Activated CD4-positive, alpha-beta T cell treated with anti-CD3 and anti-CD28 coated beads, Interleukin-2, amount 50 U/mL, for 4 hours (primary cell): ENCODE data around the gene ARHGAP26.

ENCODE experiments used
- DNase-seq, 2 experiments: peaks; one replicate each; pipeline ENCODE4 v3.0.0-alpha.2; 2020

Gene ARHGAP26

DNA sequence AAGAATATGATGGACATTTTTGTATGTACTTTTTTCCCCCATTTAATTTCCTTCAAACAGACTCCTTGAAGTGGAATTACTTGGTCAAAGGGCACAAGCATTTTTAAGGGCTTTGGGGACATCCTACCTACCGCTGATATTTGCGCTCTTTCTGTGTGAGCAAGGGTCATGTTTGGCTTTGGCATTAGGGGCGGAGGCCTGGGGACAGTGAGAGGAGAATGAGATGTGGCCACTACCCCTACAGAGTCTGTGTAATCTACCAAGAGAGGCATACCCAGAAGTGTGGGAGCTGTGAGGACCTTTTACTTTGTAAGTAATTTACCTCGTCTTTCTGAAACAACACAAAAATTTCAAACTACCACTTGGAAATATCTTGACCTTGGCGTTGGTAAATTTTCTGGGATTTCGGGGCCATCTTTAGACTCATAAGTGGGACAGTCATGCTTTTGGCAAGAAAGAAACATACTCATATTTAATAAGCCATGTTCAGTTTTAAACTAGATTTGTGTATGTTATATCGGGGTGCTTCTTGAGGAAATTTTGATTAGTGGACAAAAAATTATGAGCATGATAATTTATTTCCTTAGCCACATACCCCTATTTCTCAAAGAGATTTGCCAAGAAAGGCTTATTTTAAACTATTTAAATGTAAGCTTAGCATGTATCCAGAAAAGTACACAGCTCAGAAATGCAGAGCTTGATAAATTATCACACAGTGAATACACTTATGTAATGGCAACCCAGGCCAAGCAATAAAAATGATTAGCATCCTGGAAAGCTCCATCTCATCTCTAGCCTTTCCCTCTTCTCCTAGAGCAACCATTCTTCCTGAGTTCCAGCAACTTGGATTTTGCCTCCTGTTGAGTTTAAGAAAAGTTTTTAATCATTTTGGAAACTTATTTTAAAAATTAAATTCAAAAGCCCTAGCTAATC is 63.6 kb downstream of the ARHGAP26 start:
- no peak for DNase-seq

DNA sequence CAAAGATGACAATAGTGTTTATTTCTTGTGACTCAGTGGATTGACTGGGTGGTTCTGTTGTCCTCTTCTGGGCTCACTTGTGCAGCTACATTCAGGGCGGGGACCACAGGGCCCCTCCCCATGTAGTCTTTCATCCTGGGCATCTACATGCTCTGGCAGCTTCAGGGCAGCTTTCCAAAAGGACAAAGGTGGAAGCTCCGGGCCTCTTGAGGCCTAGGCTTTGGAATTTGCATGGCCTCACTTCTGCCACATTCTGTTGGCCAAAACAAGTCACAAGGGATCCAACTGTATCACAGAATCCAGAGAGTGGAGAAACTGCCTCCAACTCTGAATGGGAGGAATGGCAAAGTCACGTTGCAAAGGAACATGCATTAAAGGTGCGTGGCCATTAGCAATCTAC is 64.3 kb downstream of the ARHGAP26 start:
- no peak for DNase-seq

DNA sequence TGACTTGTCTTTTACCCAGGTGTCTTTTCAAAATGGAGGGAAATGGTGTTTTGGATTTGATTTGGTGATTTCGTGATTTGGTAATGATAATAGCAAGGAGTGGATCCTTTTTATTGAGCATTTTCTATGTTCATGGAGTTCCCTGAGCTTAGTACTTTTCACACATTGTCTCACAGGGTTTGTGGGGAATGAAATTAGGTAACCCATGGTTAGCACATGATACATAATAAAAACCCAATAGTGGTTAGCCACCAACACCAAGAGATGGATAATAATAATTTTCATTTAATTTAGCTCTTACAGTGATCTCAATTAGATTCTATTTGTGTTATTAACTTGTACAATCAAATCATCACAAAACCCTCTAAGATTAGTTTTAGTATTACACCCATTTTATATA is 65.4 kb downstream of the ARHGAP26 start:
- DNase-seq: no peak

DNA sequence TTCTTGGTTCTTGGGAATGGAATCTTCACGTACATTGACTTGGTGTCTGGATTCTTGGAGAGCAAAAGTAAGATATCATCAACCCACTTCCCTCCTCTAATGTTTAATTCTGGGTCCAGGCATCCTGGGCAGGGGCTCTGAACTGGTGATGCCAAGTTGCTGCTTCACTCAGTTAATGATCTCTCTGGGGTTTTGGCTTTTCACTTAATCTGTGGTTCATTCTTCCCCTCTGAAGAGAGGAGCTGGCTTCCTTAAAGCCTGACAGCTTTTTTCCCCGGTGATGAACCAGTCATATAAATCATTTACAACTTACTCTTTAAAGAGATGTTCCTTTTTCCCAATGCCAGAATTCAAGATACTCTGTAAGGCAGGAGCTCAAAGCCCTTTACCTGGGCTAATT is 65.9 kb downstream of the ARHGAP26 start:
- DNase-seq: no peak

DNA sequence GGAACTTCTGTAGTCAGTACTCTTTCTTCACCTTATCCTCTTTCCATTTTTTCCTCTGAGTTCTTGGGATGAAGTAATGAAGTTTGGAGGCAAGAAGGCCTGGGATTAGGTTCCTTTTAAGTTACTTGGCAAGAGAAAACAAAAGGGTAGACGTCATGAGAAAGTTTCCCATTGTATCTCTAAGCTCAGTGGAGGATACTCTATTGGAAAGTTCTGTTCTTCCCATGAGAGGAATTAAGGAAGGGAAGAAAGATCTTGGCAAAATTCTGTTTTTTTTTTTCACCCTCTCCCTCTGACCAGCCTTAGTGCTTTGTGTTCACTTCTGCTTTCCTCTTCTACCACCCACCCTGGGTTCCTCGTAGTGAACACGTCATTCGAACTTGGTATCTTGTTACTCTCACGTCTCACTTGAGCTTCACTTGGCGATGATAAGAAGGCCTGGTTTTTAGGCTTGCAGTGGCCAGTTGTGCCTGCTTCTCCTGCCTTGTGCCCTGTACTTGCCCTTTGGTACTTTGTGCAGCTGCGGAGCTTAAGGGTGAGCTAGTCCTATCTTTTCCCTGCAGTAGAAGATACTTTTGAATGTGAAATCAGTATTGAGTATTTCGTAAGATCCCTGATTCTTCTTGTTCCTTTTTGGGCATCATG is 67.0 kb downstream of the ARHGAP26 start:
- no peak for DNase-seq

DNA sequence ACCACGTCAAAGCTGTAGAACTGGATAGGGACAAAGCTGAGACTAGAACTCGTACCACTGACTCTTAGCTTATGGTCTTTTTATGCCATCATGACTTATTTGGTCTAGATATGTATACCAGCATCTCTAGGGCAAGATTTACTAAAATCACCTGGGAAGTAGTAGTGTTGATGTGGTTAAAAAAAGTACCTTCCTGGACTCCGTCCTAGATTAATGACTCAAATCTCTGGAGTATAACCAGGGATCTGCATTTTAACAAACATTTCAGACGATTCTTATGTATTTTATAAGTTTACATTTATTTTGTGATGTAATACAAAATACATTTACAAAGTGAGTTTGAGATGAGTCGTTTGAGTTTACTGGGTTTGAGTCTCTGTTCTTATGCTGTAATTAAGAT is 68.7 kb downstream of the ARHGAP26 start:
- DNase-seq: no peak

DNA sequence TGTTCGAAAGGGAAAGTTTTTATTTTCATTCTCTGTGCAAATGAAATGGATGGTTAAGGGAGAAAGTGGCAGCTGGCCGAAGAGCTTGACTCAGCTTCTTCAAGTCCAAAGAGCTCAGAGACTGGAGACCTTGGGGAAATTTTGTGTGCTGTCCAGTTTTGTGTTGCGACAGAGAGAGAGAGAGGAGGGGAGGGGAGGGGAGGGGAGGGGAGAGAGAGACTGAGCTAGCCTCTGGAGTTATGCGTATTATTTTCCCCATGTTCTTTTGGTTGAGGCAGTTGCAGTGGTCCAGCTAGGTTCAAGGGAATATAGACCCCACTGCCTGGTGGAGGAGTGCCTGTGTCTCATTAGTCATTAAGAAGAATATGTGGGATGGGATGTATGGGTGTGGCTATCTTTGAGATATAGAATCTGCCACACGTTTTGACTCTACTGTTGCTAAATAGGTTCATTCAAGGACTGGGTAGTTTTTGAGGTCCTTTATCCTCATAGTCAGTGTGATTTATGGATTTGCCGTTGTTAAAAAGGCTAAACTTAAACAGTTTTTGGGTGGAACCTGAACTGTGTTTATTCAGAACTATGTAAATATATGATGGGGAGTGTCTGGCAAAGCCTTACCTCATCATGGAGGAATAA is 69.7 kb downstream of the ARHGAP26 start:
- no peak for DNase-seq

DNA sequence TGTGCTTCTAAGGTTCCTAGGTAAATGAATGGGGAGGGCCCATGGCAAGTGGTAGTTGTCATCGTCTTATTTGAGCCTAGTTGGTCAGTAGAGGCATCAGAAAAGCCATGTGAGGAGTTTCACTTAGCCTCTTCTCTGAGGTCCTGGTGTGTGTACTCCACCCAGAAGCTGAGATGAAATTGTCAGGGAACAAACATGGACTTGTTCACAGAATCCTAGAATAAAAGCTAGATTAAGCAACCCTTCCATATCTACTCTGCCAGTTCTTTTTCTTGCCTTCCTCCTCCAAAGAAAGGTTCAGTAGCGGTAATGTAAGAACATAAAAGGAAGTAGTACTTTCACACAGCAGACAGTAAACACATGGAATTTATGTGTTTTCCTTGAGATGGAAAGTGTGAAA is 70.4 kb downstream of the ARHGAP26 start:
- no peak for DNase-seq

DNA sequence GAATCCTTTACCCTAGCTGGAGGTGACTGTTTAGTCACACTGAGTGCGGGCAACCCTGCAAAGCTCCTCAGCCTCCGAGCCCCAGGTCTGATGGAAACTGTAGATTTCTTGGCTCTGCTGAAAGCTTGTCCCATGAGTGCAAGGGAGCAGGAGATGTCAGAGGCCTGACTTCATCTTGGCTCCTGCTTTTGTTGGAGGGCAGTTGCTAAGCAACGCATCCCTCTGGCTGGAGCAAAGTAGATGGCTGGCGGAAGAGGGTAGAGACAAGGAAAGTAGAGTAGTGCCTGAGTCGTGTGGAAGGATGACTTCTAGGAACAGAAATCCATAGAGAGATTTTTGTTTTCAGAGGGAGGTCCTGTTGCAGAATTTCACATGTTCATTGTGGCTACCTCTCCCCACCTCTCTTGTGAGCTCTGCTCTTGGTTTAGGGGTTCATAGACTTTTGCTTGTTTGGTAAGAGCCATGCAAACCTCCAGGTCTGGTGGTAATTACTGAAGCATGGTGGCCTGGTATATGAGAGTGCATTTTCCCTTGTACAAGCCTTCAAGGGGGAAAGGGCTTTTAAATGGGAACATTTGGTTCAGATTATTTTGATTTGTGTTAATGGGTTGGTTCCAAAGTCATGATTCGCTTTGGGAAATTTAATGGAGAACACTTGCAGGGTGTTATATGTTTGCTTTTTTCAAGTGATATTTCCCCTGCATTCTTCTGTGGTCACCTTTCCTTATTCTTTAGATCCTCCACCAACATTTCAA is 71.5 kb downstream of the ARHGAP26 start:
- DNase-seq: no peak

DNA sequence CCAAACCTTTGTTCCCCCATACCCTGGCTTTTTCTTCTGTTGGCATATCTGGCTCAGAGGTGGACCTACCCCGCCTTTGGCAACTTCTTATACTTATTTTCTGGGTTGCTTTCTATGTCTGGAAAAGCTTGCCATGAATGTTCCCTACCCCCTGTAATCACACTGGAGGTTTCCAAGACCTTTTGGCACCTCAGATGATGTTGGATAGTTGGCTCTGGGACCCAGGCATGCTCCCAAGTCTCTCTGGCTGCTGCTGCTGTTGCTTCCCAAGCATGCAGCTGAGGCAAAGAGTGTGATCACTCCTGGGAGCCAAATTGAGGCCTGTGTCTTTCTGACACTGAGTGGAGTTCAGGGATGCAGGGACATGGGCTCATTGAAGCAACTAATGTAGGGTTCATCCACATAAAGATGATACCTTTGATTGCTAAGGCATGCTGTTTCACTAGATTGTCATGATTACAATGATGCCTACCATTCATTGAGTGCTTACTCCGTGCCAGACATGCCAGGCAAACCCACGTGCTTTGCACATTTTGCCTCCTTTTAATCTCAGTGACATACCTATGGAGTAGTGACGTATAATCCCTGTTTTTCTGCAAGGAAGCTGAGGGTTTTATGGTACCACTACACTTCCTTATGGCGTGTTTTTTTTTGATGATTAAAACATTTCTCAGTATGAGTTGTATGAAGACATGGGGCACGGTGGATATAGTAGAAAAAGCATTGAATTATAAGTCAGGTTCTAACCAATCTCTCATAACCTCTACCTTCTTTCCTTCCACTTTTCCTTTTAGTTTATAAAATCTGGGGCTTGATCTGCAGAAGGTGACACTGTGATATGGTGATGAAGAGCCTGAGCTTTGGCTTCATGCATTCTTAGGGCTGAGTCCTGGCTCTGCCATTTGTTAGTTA is 73.1 kb downstream of the ARHGAP26 start:
- no peak for DNase-seq

DNA sequence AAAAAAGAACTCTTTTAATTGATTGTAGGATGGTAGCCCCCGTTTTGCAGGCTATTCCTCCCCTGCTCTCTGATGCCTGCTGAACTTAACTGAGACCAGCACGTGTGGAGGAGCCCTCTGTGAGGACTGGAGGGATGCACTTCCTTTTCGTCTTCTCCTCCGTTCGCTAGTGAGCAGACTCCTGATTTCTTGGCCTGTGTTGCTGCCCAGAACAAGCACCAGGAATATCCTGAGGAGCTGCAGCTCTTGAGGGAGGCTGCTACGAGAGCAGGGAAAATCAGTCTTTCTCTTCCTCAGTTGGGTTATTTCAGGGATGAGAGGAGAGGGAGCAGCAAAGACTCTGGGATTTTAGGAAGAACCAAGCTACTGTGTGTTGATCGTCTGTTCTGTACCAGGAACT is 74.7 kb downstream of the ARHGAP26 start:
- DNase-seq: no peak

DNA sequence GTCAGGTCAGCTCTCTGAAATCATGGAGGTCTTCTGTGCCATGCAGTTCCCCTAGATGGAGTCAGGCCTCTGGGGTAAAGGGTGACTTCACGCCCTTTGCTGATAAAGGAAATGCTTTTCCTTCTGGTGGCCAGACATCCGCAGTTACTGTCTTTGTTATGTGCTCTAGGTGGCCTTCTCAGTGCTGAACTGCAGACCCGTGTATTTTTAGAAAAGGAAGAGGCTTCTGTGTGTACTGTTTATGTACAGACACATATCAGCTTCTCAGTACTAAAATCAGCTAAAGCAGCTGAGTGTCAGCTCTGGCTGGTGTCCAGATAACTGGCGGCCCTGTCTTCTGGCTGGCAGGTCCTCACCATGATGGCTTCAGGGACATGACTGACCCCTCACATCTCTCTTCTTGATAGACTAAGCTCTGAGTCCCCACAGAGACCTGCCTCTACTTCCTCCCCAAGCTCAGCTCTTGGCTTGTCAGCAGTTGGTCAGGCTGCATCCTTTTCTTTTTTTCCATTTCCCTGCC is 75.3 kb downstream of the ARHGAP26 start:
- DNase-seq: no peak

DNA sequence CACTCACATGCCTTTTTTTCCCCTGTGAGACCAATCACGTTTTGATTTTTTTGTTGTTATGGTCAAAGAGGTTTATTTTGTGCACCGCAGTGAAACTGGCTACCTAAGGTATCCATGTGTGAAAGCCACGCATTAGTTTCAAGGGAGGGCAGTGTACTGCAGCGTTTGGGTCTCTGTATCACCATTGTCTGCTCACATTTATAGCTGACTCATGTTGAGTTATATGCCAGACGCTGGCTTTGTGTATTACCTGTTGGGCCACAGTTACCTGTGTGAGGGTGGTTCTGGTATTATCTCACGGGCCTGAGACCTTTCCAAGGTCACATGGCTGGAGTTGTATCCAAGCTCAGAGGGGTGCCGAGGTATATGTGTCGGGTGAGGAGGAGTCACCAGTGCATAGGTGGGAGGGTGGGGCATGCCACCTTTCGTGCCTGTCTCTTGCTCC is 75.8 kb downstream of the ARHGAP26 start:
- DNase-seq: no peak

DNA sequence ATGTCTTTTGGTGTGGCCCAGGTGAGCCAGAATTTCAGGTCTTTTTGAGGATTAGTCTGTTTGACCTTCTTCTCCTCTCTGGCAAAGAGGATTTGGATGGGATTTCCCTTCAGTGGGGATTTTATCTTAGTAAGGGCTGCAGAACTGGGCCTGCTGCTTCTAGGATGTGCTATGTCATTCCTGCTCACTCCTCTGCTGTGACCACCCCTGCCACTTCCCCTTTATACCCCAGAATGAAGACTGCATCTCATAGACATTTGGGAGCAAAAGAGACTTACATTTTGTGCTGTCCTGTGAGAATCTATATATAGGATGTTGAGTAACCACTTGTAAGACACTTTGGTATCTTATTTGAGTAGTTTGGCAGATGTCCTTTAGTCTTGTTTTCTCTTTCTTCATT is 76.2 kb downstream of the ARHGAP26 start:
- DNase-seq: no peak

DNA sequence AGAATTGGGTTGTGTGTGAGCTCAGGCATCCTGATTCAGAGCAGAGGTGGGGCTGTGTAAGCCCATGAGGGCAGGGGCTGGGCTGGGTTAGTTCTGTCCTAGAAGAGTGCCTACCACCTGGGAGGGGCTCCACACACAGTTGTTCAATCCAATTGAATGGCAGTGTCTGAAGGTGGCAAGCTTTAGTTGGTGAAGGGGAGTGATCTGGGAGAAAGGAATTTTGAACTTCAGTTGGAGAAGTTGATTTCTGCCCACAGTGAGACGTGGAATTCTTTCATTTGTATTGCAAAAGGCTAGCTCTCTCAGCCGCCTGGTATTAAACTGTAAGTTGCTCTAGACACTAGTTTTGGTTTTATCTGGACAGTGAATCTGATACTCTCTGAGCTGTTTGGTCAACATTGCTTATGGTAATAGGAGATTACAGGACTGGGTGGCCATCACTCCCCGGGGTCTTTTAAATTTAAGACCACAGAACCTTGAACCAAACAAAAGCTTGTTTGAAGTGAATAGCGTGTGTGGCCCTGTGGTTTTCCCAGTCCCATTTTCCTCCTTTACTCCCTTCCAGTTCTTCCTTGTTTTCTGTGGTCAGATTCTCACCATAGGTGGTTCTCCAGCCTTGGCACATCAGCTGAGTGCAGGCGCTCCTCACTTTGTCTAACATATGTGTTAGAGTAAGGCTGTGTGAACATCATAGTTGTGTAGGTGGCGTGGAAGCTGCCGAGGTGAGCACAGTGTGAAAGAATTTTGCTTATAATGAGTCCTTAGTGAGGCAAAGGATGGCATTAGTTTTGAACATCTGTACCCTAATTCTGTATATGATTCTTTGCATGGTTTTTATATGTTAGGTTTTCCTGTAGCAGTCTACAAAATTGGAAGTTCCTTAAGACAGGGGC is 78.0 kb downstream of the ARHGAP26 start:
- DNase-seq: no peak

DNA sequence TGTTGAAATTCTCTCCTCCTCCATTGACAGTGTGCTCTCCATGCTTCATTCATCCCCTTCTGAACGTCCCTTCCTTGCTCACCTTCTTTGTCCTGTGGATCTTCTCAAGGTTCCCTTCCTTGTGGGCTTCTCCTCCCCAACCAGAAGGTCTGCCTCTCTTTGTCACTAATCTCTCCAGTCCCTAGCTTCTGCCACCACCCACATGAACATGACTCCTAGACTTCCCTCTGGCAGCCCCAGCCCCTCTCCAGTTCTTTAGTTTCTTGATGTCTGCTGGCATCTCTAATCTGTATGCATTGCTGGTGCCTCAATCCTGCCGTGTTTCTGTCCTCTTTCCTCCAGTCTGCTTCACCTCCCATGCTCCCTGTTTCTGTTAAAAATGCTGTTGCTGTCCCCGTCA is 79.3 kb downstream of the ARHGAP26 start:
- DNase-seq: no peak

DNA sequence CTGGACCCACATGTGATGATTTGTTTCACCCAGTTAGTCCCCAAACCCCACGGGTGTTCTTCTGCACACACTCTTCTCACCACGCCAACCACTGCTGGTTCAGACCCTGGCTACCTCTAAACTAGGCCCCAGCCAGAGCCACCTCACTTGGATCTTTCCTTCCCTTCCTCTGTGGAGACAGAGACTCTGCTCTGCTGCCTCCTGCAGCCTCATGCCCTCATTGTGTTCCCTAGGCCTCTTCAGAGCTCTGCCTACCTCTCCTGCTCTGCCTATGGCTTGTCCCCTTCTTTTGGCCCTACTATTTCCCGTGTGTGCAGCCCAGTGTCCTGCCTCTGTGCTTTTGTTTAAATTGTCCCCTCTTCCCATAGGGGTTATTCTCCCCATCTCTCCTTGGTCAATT is 79.7 kb downstream of the ARHGAP26 start:
- no peak for DNase-seq

DNA sequence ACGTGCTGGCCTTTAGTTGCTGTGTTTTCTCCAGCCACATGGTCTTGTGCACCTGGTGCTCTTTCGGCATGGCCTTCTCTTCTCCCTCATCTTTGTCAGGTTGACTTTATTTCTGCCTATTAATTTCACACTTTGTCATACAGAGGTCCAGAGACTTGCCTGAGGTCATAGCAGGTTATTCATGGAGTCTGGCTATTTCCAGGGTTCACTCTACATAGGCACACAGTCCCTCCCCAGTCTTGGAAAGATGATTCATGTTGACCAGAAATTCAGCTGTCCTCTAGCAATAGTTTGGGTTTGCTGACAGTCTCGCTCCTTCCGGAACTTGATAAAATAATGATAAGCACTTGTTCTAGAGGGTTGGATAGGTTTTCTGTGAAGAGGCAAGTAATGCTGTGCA is 81.6 kb downstream of the ARHGAP26 start:
- DNase-seq: no peak

DNA sequence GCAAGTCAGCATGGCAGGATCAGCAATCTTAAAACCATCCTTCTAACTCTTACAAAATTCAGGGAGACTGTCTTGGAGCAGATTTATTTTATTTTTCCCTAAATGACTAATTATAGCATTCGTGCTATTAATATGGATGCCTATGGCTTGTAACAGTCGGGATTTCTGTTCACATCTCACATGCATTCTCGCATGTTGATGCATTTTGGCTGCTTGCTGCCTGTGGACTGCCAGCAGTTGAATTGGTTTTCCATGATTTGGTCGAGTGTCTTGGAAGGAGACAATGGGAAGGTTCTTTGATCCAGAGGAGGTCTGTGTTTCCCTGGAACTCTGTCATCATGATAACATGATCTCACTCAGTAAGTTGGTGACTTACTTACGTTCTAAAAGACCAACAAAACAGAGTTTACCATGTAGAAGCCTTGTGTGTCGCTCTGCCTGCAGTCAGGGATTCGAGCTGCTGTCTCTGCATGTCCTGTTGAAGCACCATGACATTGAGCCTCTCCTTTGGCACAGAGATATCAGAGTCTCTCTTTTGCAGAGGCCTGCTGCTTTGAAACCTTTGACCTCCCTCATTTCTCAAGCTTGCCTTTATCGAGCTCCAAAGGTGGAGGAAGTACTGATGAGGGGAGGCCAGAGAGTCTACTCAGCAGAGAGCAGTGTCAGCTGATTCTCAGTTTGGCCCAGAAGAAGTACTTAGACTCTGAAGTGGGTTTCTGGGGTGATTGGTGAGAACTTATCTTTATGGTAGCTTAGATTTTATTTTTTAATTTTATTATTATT is 82.4 kb downstream of the ARHGAP26 start:
- DNase-seq: no peak

DNA sequence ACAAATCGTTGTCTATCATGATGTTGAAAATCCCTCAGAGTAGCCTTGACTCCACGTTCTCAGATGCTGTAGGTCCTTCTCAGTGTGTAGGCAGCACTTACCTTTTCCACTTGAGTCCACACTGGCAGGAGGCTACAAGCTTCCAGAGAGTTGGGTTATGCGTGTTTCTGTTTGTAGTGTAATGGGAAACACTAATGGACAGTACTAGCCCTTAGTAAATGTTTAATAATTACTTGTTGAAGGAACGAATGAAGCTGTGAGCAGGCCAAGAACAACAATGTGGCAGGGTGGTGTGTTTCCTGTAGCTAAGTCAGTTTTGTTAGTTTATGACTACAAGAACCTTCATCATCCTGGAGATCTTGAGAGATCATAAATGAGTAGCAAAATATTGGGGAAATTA is 83.5 kb downstream of the ARHGAP26 start:
- DNase-seq: no peak
